LoVo (cell line): ENCODE results near the gene MCM9.

ENCODE experiments used
- DNase-seq: peaks from one replicate; pipeline ENCODE4 v3.0.0-alpha.2; 2016; ENCODE audit warnings: low spot score

MCM9 gene

GRCh38 chr6:118934461-118935330 lies at the start of gene MCM9:
MCM9 (minus strand) TSS chr6:118935159; CDS start chr6:118931723, 3,436 bp downstream.
- peak; percentile 91 for DNase-seq

- DNase-seq: no peak
Observed at GRCh38 chr6:118984342-118984741, 49.4 kb upstream of the MCM9 start.

DNA sequence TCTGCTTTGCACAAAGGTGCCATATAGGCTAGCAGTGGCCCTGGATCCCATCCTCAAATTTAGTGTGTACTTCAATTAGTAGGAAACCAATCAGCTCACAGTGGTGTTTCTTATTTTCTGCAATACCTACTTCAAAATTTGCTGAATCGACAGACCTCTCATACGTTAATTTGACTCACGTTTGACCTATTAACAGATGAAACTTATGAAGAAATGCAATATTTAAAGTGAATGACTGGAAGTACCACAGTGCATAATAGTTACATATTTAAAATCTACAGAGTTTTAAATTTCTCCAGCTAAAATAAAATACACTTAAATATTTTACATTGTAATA lies 47.6 kb upstream of the MCM9 start:
- DNase-seq: no peak

DNA sequence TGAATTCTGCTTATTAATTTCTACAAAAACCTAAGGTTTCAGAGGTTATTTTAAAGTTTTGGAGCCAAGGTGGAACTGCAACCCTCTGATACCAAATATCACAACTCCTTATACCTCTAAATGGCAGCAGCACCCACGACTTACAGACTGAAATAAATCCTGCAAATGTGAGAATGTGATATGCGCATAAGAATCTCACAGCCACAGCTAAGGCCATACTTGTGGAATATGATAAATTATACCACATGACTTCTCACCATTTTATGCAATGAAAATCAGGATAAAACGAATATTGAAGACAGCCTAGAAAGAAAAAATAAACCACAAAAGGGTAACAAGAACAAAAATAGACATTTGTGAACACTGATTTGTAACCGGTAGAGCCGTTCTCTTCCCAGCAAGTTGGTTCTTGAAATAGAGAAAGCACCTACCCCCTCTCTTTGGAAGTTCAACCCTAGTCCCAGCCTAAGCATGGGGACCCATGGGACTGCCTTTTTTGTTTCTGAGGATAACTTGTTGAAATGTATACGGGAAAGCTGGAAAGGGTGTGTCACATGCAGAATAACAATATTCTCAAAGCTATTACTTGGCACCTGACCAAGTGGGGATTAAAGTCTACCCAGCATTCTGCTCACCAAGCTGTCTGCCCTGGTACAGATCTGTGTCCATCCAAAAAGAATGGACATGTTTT lies 47.1 kb upstream of the MCM9 start:
- DNase-seq: no peak

DNA sequence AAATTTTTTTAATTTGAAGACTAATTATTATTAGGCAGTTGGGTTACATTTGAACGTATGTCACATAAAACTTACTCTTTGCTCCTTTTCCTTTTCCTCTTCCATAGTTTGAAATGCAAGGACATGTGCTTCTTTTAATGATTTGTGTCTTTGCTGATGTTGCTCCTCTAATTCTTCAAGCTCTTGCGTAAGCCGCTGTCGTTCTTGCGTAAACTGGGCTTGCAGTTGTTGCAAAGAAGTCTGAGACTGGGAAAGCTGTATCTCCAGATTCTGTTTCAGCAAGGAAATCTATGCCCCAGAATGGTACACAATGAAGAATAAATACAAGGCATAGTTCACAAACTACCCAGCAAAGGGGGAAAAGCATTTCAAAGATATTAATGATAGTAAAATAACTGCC lies 45.1 kb upstream of the MCM9 start:
- DNase-seq: no peak

- DNase-seq: no peak
Observed at GRCh38 chr6:118974790-118975189, 39.8 kb upstream of the MCM9 start.

GRCh38 chr6:118971682-118972081 lies 36.7 kb upstream of the MCM9 start:
- DNase-seq: no peak

DNA sequence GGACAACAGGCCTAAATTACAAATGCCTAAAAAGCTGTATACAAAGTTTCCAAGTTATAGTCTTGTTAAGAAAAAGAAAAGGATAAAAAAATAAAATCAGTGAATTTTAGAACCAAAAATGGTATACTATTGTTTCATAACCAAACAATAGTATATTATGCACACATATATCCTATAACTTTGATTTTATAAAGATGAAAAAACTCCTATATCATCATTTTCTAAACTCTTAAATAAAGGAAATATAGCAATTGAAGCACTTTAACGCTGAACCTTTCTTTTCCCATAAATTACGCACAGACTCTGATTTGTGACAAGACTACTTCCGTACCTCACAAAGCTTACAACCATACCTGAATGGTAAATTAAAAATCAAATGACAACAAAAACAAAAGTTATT lies 35.9 kb upstream of the MCM9 start:
- DNase-seq: no peak

DNA sequence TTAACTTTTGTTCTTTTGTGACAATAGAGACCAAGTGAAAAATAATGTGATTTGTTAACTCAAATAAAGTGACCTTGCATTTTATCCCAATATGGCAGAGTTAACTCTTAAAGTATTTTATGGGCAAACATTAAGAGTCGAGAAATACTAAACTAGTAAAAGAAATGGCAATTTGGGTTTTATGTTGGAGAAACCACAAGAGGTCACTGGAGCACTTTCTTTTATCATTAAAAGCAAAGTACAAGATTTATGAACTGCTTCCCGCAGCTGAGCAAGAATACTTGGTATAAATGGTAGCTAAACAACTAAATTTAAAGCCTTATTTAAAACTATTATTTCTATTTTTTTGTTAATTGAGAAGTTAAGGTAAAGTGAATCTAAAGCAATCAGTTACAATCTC lies 33.5 kb upstream of the MCM9 start:
- peak; percentile 19 for DNase-seq

GRCh38 chr6:118967239-118967638 lies 32.3 kb upstream of the MCM9 start:
- no peak for DNase-seq

GRCh38 chr6:118965843-118966370 lies 30.9 kb upstream of the MCM9 start:
- no peak for DNase-seq

DNA sequence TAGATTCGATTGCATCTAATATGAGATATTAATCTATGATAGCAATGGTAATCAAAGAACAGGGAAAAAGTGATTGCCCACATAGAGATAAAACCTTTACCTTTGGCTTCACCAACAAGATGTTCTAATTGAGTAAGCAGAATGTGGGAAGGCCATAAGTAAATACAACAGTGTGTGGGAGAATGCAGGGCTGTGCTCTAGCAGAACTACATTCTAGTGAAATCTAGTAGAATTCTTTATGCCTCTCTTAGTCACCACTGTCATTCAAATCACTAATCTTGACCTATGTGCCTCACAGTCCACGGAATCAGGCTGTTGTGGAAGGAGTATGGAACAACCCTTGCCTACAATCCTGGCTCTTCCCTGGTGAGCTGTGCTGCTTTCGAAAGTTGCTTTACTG lies 30.4 kb upstream of the MCM9 start:
- DNase-seq: no peak

GRCh38 chr6:118963003-118963402 lies 28.0 kb upstream of the MCM9 start:
- peak; percentile 15 for DNase-seq

DNA sequence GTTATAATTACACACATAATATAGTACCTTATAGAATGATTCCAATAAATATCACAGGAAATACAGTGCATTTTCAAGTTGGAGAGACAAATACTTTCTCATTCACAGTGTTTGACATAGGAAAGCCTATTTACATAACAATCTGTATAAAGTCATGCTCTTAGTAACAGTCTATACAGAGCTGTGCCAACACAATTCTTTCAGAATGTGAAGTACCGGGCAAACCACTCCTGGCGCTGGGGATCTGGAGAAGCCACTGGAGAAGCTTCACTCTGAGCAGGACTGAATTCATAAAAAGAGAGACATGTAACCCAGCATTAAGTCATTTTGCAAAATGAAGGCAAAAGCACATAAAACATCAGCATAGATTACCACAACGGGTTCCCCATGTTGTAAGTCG lies 24.9 kb upstream of the MCM9 start:
- DNase-seq: no peak

- DNase-seq: no peak
Observed at GRCh38 chr6:118953391-118953790, 18.4 kb upstream of the MCM9 start.

DNA sequence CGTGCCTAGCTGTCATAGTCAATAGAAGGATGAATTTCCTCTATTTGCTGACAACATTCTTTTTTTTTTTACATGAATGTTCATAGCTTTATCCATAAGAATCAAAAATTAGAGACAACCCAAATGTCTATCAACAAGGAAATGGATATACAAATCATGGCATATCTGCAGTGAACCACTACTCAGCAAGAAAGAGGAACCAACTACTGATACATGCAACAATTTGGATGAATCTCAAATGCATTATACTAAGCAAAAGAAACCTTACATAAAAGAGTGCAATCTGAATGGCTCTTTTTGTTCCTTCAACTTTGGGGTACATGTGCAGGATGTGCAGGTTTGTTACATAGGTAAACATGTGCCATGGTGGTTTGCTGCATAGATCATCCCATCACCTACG lies 17.7 kb upstream of the MCM9 start:
- no peak for DNase-seq

DNA sequence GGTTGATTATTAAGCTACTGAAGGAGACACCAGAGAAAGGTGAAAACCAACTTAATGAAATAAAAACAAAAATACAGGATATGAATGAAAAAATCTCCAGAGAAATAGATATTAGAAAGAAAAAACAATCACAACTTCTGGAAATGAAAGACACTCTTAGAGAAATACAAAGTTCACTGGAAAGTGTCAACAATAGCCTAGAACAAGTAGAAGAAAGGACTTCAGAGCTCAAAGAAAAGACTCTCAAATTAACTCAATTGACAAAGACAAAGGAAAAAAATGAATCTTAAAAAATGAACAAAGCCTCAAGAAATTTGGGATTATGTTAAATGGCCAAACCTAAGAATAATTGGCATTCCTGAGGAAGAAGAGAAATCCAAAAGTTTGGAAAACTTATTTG lies 10.3 kb upstream of the MCM9 start:
- DNase-seq: no peak

DNA sequence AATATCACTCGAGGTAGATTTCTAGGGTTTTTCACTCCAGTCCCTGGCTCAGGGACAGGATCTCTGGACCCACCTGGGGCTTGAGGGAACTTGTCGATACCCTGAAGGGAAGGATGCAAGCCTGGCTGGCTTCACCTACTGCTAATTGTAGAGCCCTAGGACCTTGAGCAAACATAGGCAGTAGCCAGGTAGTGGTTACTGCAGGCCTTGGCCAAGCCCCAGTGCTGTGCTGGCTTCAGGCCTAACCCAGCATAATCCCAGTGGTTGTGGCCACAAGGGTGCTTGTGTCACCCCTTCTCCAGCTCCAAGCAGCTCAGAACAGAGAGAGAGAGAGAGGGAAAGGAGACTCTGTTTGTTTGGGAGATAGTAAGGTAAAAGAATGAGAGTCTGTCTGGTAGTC lies 5.8 kb upstream of the MCM9 start:
- no peak for DNase-seq

- DNase-seq: no peak
Observed at GRCh38 chr6:118939683-118940082, 4.7 kb upstream of the MCM9 start.

DNA sequence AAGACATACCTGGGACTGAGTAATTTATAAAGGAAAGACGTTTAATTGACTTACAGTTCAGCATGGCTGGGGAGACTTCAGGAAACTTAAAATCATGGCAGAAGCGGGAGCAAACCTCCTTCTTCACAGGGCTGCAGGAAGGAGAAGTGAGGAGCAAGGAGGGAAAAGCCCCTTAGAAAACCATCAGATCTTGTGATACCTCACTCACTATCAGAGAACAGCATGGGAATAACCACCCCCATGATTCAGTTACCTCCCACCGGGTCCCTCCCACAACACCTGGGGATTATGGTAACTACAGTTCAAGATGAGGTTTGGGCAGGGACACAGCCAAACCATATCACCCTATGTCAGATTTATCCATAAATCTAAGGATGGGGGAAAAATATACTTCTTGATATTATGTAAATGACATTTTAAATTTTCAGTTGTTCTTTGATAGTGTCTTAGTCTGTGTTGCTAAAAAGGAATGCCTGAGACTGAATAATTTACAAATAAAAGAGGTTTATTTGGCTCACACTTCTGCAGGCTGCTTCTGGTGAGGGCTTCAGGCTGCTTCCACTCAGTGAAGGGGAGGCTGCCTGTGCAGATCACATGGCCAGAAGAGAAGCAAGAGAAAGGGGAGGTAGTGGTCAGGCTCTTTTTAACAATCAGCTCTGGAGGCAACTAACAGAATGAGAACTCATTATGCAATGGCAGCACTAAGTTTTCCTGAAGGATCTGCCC lies 1.2 kb upstream of the MCM9 start:
- no peak for DNase-seq

- no peak for DNase-seq
Observed at GRCh38 chr6:118935331-118935668, 341 bp upstream of the MCM9 start.

- DNase-seq: no peak
Observed at GRCh38 chr6:118933855-118934460, 1.0 kb downstream of the MCM9 start.
